ENCODE data around the gene EVA1A.

DNA sequence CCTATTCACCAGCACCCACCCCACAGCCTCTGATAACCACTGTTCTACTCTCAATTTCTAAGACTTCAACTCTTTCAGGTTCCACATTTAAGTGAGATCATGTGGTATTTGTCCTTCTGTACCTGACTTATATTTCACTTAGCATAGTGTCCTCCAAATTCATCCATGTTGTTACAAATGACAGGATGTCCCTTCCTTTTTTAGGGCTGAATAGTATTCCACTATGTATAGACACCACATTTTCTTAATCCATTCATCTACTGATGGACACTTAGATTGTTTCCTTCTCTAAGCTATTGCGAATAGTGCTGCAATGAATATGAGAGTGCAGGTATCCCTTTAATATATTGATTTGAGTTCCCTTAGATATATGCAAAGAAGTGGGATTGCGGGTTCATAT lies 100.1 kb downstream of the EVA1A start:
- TF ChIP-seq SIN3A (conservative IDR thresholded peaks at IDR 0.05 in 1 of 2, IDR thresholded peaks at IDR 0.05 in 1 of 2; ENCODE audit: low read depth in 1 of 2, low read length in 2 of 2) (no peak), POLR2AphosphoS5 (IDR thresholded peaks at IDR 0.05; ENCODE audit: low read depth, low read length) (no peak), RXRA (IDR thresholded peaks at IDR 0.05; ENCODE audit: insufficient read depth, low read depth, low read length) (no peak), TEAD4 (IDR thresholded peaks at IDR 0.05; ENCODE audit: low read depth, low read length) (no peak), RFX5 (IDR thresholded peaks at IDR 0.05; ENCODE audit: borderline replicate concordance, low read depth, low read length) (no peak), EZH2 (IDR thresholded peaks at IDR 0.05; ENCODE audit: low read depth, low read length, severe bottlenecking) (no peak)
- TF ChIP-seq, protein P1, sequence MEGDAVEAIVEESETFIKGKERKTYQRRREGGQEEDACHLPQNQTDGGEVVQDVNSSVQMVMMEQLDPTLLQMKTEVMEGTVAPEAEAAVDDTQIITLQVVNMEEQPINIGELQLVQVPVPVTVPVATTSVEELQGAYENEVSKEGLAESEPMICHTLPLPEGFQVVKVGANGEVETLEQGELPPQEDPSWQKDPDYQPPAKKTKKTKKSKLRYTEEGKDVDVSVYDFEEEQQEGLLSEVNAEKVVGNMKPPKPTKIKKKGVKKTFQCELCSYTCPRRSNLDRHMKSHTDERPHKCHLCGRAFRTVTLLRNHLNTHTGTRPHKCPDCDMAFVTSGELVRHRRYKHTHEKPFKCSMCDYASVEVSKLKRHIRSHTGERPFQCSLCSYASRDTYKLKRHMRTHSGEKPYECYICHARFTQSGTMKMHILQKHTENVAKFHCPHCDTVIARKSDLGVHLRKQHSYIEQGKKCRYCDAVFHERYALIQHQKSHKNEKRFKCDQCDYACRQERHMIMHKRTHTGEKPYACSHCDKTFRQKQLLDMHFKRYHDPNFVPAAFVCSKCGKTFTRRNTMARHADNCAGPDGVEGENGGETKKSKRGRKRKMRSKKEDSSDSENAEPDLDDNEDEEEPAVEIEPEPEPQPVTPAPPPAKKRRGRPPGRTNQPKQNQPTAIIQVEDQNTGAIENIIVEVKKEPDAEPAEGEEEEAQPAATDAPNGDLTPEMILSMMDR (IDR thresholded peaks at IDR 0.05; ENCODE audit: control extremely low read depth in 1 of 3, insufficient read depth in 1 of 3, low read depth in 1 of 3, low read length in 3 of 3), result no peak
- TF ChIP-seq, protein P2, sequence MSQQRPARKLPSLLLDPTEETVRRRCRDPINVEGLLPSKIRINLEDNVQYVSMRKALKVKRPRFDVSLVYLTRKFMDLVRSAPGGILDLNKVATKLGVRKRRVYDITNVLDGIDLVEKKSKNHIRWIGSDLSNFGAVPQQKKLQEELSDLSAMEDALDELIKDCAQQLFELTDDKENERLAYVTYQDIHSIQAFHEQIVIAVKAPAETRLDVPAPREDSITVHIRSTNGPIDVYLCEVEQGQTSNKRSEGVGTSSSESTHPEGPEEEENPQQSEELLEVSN (IDR thresholded peaks at IDR 0.05), result no peak
- TF ChIP-seq, protein P3, sequence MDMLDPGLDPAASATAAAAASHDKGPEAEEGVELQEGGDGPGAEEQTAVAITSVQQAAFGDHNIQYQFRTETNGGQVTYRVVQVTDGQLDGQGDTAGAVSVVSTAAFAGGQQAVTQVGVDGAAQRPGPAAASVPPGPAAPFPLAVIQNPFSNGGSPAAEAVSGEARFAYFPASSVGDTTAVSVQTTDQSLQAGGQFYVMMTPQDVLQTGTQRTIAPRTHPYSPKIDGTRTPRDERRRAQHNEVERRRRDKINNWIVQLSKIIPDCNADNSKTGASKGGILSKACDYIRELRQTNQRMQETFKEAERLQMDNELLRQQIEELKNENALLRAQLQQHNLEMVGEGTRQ (IDR thresholded peaks at IDR 0.05; ENCODE audit: low read length), result no peak
- TF ChIP-seq, protein P4, sequence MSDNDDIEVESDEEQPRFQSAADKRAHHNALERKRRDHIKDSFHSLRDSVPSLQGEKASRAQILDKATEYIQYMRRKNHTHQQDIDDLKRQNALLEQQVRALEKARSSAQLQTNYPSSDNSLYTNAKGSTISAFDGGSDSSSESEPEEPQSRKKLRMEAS (IDR thresholded peaks at IDR 0.05), result no peak

Measured in H1 (cell line).